HG03097 (cell line): ENCODE data around the gene BSCL2.
A peak's percentile ranks its signal among the peaks of the same experiment; 100 is the strongest.
"Not testable (repeated sequence)": the region's sequence is repeated elsewhere in the genome, so short reads cannot be mapped to it uniquely, and the experiment has no call there.

Experiments used
- ATAC-seq: cut with Tn5 transposase; IDR thresholded peaks from one replicate; pipeline ENCODE4 v1.9.1; 2021; ENCODE audit not compliant: unreplicated experiment, low FRiP score

Gene BSCL2

GRCh38 chr11:62665075-62665598 lies 42.1 kb downstream of the BSCL2 start, which contains the start of the genes C11orf98 and CSKMT:
C11orf98 (minus strand) TSS chr11:62665210; CDS start chr11:62665169, 41 bp downstream.
CSKMT (plus strand) TSS chr11:62665312; CDS start chr11:62665880, 568 bp downstream.
- ATAC-seq: peak; percentile 70

DNA sequence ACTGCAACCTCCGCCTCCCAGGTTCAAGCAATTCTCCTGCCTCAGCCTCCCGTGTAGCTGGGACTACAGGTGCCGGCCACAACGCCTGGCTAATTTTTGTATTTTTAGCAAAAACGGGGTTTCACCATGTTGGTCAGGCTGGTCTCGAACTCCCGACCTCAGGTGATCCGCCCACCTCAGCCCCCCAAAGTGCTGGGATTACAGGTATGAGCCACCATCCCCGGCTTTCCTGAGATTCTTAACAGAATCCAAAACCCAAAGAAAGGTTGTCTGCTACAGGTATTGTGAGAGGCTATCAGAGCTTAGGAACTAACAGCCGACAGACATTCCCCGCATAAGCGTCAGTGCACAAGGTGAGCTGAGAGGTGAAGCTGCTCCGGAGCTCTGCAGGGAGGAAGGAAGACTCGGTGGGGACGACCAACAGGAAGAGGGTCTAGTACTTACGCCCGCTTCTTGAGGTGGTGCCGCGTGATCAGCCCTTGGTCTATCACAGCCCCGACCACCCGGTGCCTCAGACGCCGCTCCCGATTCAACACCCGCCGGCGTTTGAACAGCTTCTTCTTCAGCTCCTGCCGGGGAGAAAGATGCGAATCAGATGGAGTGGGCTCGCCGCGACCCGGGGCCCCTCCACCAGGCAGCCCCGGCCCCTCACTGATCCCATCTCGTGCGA lies 42.7 kb downstream of the BSCL2 start:
- ATAC-seq: peak; percentile 16

DNA sequence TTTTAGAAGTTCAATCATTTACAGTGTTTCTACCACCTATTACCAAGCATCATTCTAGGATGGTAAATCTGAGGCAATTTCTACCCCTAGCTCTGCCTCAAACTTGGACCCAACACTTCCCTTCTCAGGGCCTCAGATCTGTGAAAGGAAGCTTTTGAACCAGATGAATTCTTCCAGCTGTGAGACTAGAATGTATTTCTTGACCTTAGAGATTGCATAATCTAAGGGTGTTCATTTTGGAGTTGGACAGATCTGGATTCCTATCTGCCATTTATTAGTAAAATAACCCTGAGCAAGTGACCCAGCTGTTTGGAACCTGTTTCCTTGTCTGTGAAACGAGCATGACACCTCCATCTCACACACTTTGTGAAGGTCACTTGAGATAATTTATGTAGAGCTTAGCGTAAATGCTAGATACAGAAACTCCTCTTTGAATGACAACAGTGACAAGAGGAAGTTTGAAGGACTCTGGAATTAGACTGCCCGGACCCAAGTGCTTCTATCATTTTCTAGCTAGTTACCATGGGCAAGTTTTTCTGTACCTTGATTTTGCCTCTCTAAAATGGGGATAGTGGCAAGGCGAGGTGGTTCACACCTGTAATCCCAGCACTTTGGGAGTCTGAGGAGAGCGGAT lies 50.3 kb downstream of the BSCL2 start:
- ATAC-seq: no peak

DNA sequence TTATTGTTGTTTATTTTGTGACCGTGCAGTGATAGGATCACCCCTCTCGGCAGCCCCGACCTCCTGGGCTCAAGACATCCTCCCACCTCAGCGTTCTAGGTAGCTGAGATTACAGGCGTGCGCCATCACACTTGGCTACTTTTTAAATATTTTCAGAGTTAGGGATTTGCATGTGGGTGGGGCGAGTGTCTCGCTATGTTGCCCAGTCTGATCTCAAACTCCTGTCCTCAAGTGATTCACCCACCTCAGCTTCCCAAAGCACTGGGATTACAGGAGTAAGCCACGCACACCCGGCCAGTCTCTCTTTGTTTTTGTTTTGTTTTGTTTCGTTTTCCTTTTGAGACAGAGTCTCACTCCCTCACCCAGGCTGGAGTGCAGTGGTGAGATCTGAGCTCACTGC lies 52.9 kb downstream of the BSCL2 start:
- no peak for ATAC-seq

- no peak for ATAC-seq
Measured at GRCh38 chr11:62652161-62653006, 54.8 kb downstream of the BSCL2 start.

DNA sequence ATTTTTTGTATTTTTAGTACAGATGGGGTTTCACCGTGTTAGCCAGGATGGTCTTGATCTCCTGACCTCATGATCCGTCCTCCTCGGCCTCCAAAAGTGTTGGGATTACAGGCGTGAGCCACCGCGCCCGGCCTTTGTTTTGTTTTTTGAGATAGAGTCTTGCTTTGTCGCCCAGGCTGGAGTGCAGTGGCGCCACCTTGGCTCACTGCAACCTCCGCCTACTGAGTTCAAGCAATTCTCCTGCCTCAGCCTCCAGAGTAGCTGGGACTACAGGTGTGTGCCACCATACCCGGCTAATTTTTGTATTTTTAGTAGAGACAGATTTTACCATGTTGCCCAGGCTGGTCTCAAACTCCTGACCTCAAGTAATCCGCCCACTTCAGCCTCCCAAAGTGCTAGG lies 56.9 kb downstream of the BSCL2 start:
- not testable (repeated sequence) for ATAC-seq

DNA sequence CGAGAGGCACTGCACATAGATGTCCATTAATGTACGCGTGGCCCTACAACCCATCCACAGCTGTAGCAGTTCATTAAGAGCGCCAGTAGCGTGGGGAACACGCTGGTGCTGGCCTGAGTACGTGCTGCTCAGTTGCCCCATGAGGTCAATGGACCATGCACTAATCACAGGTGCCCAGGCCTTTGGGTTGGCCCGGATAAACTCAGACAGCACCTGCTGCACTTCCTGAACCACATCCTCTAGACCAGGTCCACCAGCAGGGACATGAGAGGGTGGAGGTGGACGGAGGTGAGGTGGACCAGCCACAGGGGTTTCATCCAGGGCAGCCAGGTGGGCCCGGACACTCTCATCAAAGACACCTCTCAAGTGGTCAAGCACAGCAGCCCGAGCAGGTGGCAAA lies 57.7 kb downstream of the BSCL2 start:
- no peak for ATAC-seq

DNA sequence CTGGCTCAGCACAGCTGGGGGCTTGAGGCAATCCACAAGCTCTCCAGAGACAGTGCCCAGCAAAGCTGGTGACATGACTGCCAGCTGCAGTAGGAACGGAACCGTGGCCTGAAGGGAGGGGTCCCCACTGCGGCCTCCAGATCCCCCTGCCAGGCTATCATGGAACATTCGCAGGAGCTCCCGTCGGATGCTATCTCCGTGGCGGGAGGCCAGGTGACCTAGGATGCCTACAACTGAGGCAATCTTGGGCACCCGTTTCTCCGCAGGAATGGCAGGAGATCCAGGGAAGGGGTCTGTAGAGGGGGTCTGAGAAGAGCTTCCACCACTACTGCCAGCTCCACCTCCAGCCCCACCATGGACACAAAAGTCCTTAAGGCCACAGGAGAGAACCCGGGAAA lies 58.3 kb downstream of the BSCL2 start:
- ATAC-seq: no peak

- ATAC-seq: no peak
Measured at GRCh38 chr11:62648185-62648966, 58.8 kb downstream of the BSCL2 start.

- ATAC-seq: no peak
Measured at GRCh38 chr11:62647609-62648005, 59.6 kb downstream of the BSCL2 start.

GRCh38 chr11:62646825-62647608 lies 60.2 kb downstream of the BSCL2 start:
- ATAC-seq: peak; percentile 7

- ATAC-seq: peak; percentile 86
Measured at GRCh38 chr11:62645946-62646824, 61.0 kb downstream of the BSCL2 start, which contains the start of gene GANAB. GANAB (minus strand) TSS chr11:62646613; CDS start chr11:62646599, 14 bp downstream.

GRCh38 chr11:62645671-62645945 lies 61.6 kb downstream of the BSCL2 start:
- ATAC-seq: no peak

DNA sequence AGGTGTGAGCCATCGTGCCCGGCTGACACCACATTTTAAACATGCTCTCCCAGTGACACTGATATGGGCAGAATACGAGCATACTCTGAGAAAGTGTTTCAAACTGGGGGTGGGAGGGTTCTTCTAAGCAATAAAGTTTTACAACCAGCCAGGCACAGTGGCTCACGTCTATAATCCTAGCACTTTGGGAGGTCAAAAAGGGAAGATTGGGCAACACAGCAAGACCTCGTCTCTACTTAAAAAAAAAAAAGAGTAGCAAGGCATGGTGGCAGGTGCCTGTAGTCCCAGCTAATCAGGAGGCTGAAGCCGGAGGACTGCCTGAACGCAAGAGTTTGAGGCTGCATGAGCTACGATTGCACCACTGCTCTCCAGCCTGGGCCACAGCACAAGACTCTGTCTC lies 63.0 kb downstream of the BSCL2 start:
- ATAC-seq: no peak
